Measurements from ENCODE around the gene LRRIQ4.

Gene LRRIQ4

DNA sequence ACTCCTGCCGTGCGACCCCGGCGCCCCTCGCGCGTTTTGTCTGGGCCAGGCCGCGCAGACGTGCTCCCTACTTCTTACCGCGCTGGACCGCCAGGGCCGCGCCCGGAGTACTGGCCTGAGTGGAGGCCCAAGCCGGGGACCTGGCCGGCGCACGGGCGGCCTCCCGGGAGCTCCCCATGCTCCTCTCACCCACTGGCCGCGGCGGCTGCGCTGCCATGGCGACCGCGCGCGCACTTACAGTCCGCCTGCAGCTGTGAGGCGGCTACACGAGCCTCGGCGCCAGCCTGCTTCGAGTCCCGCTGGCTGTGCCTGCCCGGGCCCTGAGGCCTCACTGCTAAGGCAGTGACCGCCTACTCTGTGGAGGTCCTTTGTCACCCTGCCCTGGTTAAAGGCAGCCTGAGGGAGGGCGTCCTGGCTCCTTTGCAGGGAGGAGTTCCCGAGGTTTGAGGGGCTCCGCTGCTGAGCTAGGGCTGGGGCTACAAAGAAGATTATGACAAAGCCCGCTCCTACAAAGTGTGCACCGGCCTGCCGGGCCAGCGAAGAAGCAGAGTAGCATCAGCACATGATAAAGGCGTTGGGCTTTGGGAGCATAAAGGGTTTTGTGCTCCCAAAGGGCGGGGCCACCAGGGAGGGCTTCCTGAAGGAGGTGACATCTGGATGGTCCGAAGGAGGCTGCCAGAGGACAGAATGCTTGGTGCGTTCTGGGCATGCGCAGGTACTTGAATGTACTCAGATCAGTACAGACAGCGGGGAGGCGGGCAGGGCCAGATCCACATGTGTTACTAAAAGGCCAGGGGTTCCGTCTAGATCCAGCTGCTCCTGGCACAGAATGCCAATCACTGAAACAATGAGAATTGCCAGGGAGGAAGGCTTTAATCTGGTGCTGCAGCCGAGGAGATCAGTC is at the start of gene LRRIQ4, which contains the start of gene LRRC34:
Gene LRRIQ4, plus strand, starts transcription at position 539 of the 904 bp plus-strand sequence. CDS start 9,052 bp downstream, outside the sequence.
Gene LRRC34, minus strand, starts transcription at position 573 of the 904 bp plus-strand sequence. Its CDS starts 356 bp downstream, at position 217.
- peak; percentile 20 for DNase-seq (ENCODE audit: low spot score)
- POLR2A ChIA-PET (ENCODE audit: low non-redundant PET) = no interaction called here
- CTCF ChIA-PET = no interaction called here

DNA sequence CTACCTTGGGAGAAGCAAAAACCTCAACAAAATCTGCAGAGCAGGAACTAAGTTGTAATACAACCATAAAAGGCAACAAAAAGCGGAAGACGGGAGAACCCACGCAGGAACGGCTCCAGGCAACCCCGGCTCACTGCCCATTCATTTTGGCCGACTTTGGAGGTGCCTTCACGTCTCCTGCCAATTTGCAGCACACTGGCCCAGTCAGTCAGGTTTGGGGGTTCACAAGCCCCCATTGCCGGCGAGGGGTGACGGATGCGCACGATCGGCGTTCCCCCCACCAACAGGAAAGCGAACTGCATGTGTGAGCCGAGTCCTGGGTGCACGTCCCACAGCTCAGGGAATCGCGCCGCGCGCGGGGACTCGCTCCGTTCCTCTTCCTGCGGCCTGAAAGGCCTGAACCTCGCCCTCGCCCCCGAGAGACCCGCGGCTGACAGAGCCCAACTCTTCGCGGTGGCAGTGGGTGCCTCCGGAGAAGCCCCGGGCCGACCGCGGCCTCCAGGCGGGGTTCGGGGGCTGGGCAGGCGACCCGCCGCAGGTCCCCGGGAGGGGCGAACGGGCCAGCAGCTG is 48.3 kb upstream of the LRRIQ4 start:
- TF ChIP-seq, protein P1, sequence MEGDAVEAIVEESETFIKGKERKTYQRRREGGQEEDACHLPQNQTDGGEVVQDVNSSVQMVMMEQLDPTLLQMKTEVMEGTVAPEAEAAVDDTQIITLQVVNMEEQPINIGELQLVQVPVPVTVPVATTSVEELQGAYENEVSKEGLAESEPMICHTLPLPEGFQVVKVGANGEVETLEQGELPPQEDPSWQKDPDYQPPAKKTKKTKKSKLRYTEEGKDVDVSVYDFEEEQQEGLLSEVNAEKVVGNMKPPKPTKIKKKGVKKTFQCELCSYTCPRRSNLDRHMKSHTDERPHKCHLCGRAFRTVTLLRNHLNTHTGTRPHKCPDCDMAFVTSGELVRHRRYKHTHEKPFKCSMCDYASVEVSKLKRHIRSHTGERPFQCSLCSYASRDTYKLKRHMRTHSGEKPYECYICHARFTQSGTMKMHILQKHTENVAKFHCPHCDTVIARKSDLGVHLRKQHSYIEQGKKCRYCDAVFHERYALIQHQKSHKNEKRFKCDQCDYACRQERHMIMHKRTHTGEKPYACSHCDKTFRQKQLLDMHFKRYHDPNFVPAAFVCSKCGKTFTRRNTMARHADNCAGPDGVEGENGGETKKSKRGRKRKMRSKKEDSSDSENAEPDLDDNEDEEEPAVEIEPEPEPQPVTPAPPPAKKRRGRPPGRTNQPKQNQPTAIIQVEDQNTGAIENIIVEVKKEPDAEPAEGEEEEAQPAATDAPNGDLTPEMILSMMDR (conservative IDR thresholded peaks at IDR 0.05; ENCODE audit: low read depth) = no peak
- ChIA-PET CTCF (interaction anchor here (1.1 kb wide), 1 partner anchor 96 kb away, joined by 4 read pairs; no protein-coding TSS in a partner anchor), POLR2A (ENCODE audit: low non-redundant PET) (interaction anchor here (1.3 kb wide), 1 partner anchor 10 kb away, joined by 3 read pairs; no protein-coding TSS in a partner anchor)
- peak overlapping the region; percentile 96 for H3K27ac ChIP-seq
- no peak for DNase-seq (ENCODE audit: low spot score)

More for the DNA sequence above, at the start of gene LRRIQ4, which contains the start of gene LRRC34:
- TF ChIP-seq, protein P1 (conservative IDR thresholded peaks at IDR 0.05; ENCODE audit: low read depth) = no peak
- H3K27ac ChIP-seq = no peak within 1 kb of the TSS

DNA sequence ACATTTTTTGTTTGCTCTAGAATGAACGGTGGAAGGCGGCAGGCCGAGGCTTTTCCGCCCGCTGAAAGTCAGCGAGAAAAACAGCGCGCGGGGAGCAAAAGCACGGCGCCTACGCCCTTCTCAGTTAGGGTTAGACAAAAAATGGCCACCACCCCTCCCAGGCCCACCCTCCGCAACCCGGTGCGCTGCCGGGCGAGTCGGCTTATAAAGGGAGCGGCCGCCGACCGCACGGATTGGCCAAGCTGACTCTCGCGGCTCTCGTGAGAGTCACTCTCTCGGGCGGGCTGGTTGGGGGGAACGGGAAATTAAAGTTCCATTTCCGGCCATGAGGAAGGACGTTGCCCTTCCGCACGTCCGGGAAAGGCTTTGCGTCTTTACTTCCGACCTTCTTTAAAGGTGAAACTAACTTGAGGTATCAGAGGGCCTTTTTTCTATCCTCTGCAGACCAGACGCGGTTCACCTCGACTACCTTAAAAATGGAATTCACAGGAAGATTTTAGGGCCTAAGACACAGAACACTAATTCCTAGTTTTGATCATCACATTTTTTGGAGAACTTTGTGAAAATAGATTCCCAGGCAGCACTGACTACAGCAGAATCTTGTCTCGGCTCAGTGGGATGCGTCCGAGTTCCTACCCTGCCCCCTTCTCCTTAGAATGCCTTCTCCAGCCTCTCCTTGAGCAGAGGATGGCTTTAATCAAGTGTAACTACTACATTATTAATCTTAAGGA is 47.6 kb upstream of the LRRIQ4 start, which contains the start of gene TERC:
Gene TERC, minus strand, starts transcription at position 179 of the 731 bp plus-strand sequence.
- ChIA-PET POLR2A (ENCODE audit: low non-redundant PET) (interaction anchor here (1.3 kb wide), 1 partner anchor 11 kb away, joined by 3 read pairs; no protein-coding TSS in a partner anchor), CTCF (no interaction called here)
- peak within 1 kb of the TSS; percentile 96 for H3K27ac ChIP-seq
- peak; percentile 87 for DNase-seq (ENCODE audit: low spot score)
- TF ChIP-seq, protein P1 (conservative IDR thresholded peaks at IDR 0.05; ENCODE audit: low read depth) = no peak

DNA sequence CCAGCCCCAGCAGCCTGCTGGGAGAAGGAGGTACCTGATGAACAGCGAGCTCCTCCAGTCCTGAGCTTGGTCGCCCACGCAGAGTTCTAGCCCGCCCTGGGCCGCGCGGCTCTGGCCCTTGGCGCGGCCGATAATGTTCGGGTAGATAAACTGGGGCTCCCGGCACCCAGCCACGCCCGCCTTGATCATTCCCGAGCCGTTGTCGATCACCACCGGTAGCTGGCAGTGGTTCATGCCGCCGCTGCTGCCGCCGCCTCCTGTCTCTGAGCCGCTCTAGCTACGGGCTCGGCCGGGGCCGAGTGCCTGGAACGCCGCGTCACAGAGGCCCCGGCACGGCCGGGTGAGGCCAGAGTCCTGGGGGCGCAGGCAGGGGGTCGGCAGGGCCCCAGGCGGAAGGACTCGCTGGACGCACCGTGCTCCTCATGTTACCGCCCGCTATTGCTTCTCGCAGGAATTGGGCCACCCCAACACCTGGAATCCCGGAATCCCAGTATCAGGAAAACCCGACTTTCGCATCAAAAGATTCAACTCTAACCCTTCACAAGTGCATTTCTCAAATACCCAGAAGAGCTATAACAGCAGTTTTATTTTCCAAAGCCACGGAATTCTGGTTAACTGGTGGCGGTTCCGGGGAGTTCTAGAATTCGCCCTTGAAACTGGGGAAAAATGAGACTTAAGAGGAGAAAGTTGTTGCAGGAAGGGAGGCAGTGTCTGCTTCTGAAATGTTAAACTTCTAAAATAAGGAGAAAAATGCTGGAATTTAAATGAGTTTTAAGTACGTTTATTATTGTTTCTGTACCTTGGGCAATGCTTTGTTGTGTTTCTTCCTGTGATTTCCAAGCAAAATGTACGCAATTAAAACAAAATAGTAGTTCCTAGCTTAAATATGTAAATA is 43.1 kb upstream of the LRRIQ4 start, which contains the start of gene ACTRT3:
Gene ACTRT3, minus strand, starts transcription at position 275 of the 895 bp plus-strand sequence. Its CDS starts 41 bp downstream, at position 234.
- peak; percentile 40 for DNase-seq (ENCODE audit: low spot score)
- TF ChIP-seq, protein P1 (conservative IDR thresholded peaks at IDR 0.05; ENCODE audit: low read depth) = no peak
- ChIA-PET CTCF (interaction anchor here (0.6 kb wide), 1 partner anchor 255 kb away, joined by 3 read pairs; no protein-coding TSS in a partner anchor), POLR2A (ENCODE audit: low non-redundant PET) (interaction anchor here (0.6 kb wide), 1 partner anchor 197 kb away, joined by 3 read pairs; the partner anchor contains the start of gene SEC62)
- peak within 1 kb of the TSS; percentile 93 for H3K27ac ChIP-seq

DNA sequence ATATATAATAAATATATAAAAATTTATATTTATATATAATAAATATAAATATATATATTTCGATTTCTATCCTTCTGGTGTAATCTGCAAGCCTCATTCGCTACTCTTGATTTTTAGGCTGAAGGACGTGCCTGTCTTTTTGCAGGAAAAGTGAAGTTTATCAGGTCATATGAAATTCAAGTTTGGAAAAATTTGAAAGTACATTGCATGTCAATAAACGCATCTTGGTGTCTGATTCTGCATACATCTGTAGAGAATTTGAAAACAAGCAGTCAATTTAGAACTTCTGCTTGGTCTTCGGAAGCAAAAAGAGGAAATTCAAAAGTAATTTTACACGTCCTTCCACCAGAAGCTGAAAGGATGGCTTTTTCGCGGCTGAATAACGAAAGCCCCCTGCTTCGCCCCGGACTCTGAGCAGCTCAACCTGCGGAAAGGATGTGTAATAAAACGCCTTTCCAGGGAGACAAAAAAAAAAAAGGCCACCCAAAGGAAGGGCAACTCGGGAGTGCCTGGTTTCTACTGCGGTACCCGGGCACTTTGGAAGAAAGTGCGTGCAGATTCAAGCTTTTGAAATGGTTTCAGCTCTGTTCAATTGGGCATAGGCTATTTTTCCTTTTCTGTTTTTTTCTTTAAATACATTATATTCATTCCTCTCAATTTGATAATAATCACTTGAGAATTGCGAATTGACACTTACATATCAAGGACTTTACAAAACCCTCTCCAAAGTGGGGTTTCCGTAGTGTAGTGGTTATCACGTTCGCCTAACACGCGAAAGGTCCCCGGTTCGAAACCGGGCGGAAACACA is 41.0 kb upstream of the LRRIQ4 start:
- peak overlapping the region; percentile 80 for H3K27ac ChIP-seq
- TF ChIP-seq, protein P1 (conservative IDR thresholded peaks at IDR 0.05; ENCODE audit: low read depth) = no peak
- ChIA-PET POLR2A (ENCODE audit: low non-redundant PET) (interaction anchor here (0.7 kb wide), 1 partner anchor 310 kb away, joined by 3 read pairs; no protein-coding TSS in a partner anchor), CTCF (interaction anchor here (0.7 kb wide), 2 partner anchors 294 to 639 kb away, joined by 5 to 6 read pairs; no protein-coding TSS in a partner anchor)
- no peak for DNase-seq (ENCODE audit: low spot score)

Data from RWPE1 (cell line).